GM12865 (cell line): Measurements from ENCODE around the gene GLIPR2.

ENCODE experiments used
- DNase-seq: peaks from one replicate; pipeline ENCODE4 v3.0.0; 2010; ENCODE audit warnings: low read depth
- H3K4me3 ChIP-seq: 2 replicates; pipeline ENCODE4 v1.5.1; 2011; ENCODE audit warnings: mild to moderate bottlenecking, low read depth, low read length, control low read depth
- TF ChIP-seq, protein P1 (sequence below): IDR thresholded peaks from 2 replicates; pipeline ENCODE4 v1.5.1; 2011; ENCODE audit warnings: low read length, control low read depth, low read depth, inconsistent platforms; ENCODE audit not compliant: insufficient read depth; ENCODE audit errors: missing control alignments

GLIPR2 gene

DNA sequence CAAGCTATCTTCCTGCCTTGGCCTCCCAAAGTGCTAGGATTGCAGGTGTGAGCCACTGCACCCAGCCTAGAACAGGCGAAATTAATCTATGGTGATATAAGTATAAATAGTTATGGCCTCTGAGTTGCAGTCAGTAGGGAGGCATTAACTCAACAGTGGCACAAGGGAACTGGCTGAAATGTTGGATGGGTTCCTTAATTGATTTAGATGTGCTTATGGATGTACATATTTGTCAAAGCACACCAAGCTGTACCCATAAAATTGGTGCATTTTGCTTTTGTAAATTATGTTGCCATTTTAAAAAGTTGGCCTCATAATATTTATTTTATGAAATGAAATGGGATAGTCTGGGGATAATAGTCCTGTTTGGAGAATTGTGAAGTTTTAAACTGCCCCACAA, 36.8 kb upstream of the GLIPR2 start:
- DNase-seq: no peak
- TF ChIP-seq, protein P1, sequence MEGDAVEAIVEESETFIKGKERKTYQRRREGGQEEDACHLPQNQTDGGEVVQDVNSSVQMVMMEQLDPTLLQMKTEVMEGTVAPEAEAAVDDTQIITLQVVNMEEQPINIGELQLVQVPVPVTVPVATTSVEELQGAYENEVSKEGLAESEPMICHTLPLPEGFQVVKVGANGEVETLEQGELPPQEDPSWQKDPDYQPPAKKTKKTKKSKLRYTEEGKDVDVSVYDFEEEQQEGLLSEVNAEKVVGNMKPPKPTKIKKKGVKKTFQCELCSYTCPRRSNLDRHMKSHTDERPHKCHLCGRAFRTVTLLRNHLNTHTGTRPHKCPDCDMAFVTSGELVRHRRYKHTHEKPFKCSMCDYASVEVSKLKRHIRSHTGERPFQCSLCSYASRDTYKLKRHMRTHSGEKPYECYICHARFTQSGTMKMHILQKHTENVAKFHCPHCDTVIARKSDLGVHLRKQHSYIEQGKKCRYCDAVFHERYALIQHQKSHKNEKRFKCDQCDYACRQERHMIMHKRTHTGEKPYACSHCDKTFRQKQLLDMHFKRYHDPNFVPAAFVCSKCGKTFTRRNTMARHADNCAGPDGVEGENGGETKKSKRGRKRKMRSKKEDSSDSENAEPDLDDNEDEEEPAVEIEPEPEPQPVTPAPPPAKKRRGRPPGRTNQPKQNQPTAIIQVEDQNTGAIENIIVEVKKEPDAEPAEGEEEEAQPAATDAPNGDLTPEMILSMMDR: no peak
- H3K4me3 ChIP-seq: no peak overlapping the region

- no peak overlapping the region for H3K4me3 ChIP-seq
- DNase-seq: no peak
- TF ChIP-seq, protein P1: no peak
Measured at GRCh38 chr9:36100532-36100931, 36.0 kb upstream of the GLIPR2 start.

DNA sequence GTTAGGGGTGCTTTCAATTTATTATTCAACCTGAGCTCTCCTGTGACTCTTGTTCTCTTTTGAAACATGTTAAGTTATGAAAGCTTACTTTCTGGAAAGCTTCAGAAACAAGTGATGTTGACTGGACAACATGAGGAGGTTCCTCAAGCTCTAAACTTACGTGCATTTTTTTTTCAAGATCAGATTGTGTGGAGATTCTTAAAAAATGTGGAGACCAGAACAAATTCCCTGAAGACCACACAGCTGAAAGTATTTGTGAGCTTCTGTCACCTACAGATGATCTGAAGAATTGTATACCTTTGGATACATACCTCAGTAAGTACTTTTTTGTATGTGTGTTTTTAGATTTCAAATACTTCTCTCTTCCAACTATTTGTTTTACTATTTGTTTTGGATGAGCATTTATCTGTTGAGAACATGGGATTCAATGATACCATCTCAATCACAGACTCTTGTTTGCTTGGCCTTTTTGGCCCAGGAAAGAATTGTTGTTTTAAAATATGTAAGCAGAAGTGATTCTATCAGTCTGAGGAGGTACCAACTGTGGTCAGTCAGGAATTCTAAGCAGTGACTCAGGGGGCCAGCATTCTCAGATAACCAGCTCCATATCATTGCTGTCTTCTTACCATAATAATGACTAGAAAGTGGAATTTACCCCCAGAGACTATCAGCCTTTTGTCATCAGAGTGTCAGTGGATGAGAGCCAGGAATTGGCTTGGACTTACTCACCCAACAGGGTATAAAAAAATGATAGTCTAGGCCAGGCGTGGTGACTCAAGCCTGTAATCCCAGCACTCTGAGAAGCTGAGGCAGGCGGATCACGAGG, 34.4 kb upstream of the GLIPR2 start:
- no peak for DNase-seq
- H3K4me3 ChIP-seq: no peak overlapping the region
- TF ChIP-seq, protein P1: no peak

DNA sequence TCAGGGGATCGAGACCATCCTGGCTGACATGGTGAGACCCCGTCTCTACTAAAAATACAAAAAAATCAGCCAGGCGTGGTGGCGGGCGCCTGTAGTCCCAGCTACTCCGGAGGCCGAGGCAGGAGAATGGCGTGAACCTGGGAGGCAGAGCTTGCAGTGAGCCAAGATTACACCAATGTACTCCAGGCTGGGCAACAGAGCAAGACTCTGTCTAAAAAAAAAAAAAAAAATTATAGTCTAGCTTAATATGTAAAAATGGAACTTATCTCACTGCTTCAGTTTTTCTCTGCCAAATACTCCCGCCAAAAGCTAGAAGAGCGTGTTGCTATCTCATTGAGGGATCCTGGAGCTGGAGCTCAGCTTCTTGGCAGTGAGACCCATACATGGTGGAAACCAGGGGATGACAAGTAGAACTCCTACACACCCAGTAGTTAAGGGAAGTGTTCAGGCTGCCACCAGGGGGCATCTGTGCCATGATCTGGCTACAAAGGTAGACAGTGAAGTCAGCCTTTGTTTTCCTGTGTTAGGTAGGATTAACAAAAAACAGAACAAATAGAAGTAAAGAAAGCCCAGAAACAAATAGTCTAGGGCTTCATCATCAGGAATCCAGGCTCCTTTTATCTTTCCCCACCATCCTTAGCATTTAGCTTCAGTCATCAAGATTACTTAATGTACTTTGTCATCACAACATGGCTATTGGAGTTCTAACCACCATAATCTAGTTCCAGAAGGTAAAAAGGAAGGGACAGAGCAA, 33.6 kb upstream of the GLIPR2 start:
- TF ChIP-seq, protein P1: peak; percentile 89
- no peak overlapping the region for H3K4me3 ChIP-seq
- peak; percentile 88 for DNase-seq

DNA sequence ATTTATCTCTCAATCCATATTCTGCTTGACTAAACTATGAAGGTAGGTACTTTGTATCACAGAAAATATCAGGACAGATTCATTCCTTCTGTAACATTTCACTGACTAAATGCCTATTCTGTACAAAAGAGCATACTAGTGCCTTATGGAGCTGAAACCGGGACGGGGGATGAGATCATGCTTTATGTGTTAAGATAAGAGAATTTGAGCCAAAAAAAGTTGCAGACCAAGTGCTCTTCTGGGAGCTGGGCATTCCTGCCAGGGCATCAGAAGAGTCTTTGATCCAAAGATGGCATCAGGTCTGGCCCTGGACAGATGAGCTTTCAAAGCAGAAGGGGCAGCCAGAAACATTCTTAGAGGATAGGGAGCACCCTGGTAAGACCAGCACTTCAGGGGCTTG, 27.5 kb upstream of the GLIPR2 start:
- no peak for DNase-seq
- TF ChIP-seq, protein P1: no peak
- H3K4me3 ChIP-seq: no peak overlapping the region

- no peak overlapping the region for H3K4me3 ChIP-seq
- DNase-seq: no peak
- TF ChIP-seq, protein P1: peak; percentile 9
Measured at GRCh38 chr9:36110434-36110833, 26.1 kb upstream of the GLIPR2 start.
